Kidney (tissue), 14 donors: ENCODE data around the gene SMARCE1. TPM values are rescaled to one million over a fixed set of nuclear protein-coding genes. Genes with fewer than 3 reads are reported as not detected.

Experiments
- DNase-seq, 5 donors: peaks; one replicate each; pipeline ENCODE4 v3.0.0-alpha.2; 2013 to 2020
- FAIRE-seq: peaks from 2 replicates; lab custom pipeline; 2012; peaks lifted over from hg19 to GRCh38; lab: Jason Lieb, UNC
- H3K27ac ChIP-seq, 2 donors: one replicate each; pipeline ENCODE4 v1.7.0; 2013; ENCODE audit warnings: low read depth in 2 of 2, low read length in 2 of 2, inconsistent platforms in 1 of 2
- H3K27me3 ChIP-seq: one replicate; pipeline ENCODE4 v1.7.1; 2013; ENCODE audit warnings: low read length, inconsistent platforms; ENCODE audit not compliant: control insufficient read depth, insufficient read depth
- H3K36me3 ChIP-seq, 3 donors: one replicate each; pipeline versions ENCODE4 v1.7.0 to v1.7.1; 2013; ENCODE audit warnings: low read length in 3 of 3, control low read depth in 1 of 3, inconsistent platforms in 1 of 3; ENCODE audit not compliant: insufficient read depth in 3 of 3, control insufficient read depth in 2 of 3
- H3K4me1 ChIP-seq, 3 donors: one replicate each; pipeline versions ENCODE4 v1.7.0 to v1.7.1; 2013; ENCODE audit warnings: low read length in 3 of 3, inconsistent platforms in 1 of 3, low read depth in 1 of 3; ENCODE audit not compliant: control insufficient read depth in 2 of 3, insufficient read depth in 2 of 3
- H3K4me3 ChIP-seq, 3 donors: one replicate each; pipeline versions ENCODE4 v1.7.0 to v1.8.1; 2013; ENCODE audit warnings: low read length in 3 of 3, control low read depth in 1 of 3, inconsistent platforms in 1 of 3
- H3K9ac ChIP-seq, 3 donors: one replicate each; pipeline versions ENCODE4 v1.7.0 to v1.7.1; 2013; ENCODE audit warnings: low read length in 3 of 3, control low read depth in 1 of 3, inconsistent platforms in 1 of 3
- H3K9me3 ChIP-seq, 3 donors: one replicate each; pipeline versions ENCODE4 v1.7.0 to v1.7.1; 2013; ENCODE audit warnings: low read length in 3 of 3, control low read depth in 1 of 3, inconsistent platforms in 1 of 3; ENCODE audit not compliant: control insufficient read depth in 2 of 3, insufficient read depth in 1 of 3
- CTCF ChIP-seq: IDR thresholded peaks from 3 replicates; pipeline ENCODE4 v1.5.1; 2012; ENCODE audit warnings: mild to moderate bottlenecking, moderate library complexity, borderline replicate concordance; ENCODE audit not compliant: insufficient read depth; ENCODE audit errors: extremely low read depth
- intact Hi-C: fragments of 100-400 bp; cut with DNase I; formaldehyde crosslinking; loops from one replicate; pipeline ENCODE4 v1.11.1; 2022
- polyA plus RNA-seq: library from polyadenylated mRNA; stranded (reverse); fragments of 350-450 nt; fragmentation: Illumina TruSeq; extraction: RNeasy Lipid Tissue Mini Kit (QIAGEN cat#74804); gene quantifications from one replicate; pipeline ENCODE4 v1.2.3, GENCODE V29; 2014; ENCODE audit warnings: low read depth, low replicate concordance; ENCODE audit not compliant: insufficient read depth
- total RNA-seq: library from RNA; stranded (reverse); fragmentation: NEBNext Ultra II Directional; extraction: Animal tissue kit (Norgen Biotek cat#: 25700); gene quantifications from one replicate; pipeline ENCODE4 v1.2.1, GENCODE V29; 2021
- donor health status: control.
- donor health status: control.
- donor health status: control.
- donor health status: control.
- donor health status: control.
- donor health status: DM: yes; HTN: yes; CAD: no.
- donor health status: Normal renal cell carcinoma (clear cell type).

Gene SMARCE1
- total and polyA plus RNA-seq, 2 donors from 2014 or later: 73.4 to 112 TPM

- intact Hi-C loops: no loop called here
- peaks cover 0 to 15% (median 7%) of the 10 kb centered on the region in 3 donors for H3K36me3 ChIP-seq
- no peaks in the 10 kb centered on the region for H3K27me3 ChIP-seq
- FAIRE-seq (no peak), DNase-seq (peak in 3 of 5 donors; percentile 22 to 61 (median 47))
- H3K9me3 ChIP-seq: no peaks in the 10 kb centered on the region
- peak overlapping the region; percentile 97 for H3K27ac ChIP-seq
- H3K9ac ChIP-seq: peak overlapping the region; percentile 95 to 100 (median 97)
- peaks cover 0 to 24% (median 5%) of the 10 kb centered on the region in 3 donors for H3K4me1 ChIP-seq
- H3K4me3 ChIP-seq: peak overlapping the region; percentile 94 to 99 (median 96)
- TF ChIP-seq CTCF: no peak
These were observed 611 bp downstream of the SMARCE1 start for GRCh38 chr17:40646791-40647623.

- Histone ChIP-seq H3K36me3 (peaks cover 0 to 24% (median 17%) of the 10 kb centered on the region in 3 donors), H3K27me3 (no peaks in the 10 kb centered on the region), H3K9ac (no peak overlapping the region), H3K4me3 (no peak overlapping the region), H3K4me1 (peaks cover 0 to 24% (median 5%) of the 10 kb centered on the region in 3 donors), H3K27ac (no peak overlapping the region), H3K9me3 (no peaks in the 10 kb centered on the region)
- DNase-seq (no peak), FAIRE-seq (no peak)
- intact Hi-C loops: no loop called here
- no peak for TF ChIP-seq CTCF
These were observed 1.7 kb downstream of the SMARCE1 start for GRCh38 chr17:40645943-40646342.

GRCh38 chr17:40645291-40645690, 2.3 kb downstream of the SMARCE1 start:
- H3K9ac ChIP-seq: no peak overlapping the region
- intact Hi-C loops: no loop called here

More at GRCh38 chr17:40645291-40645690, 2.3 kb downstream of the SMARCE1 start:
- FAIRE-seq (no peak), DNase-seq (no peak)
- no peak overlapping the region for H3K4me3 ChIP-seq
- peaks cover 0 to 24% (median 5%) of the 10 kb centered on the region in 3 donors for H3K4me1 ChIP-seq
- no peak for TF ChIP-seq CTCF
- no peak overlapping the region for H3K27ac ChIP-seq
- peaks cover 2 to 24% (median 17%) of the 10 kb centered on the region in 3 donors for H3K36me3 ChIP-seq
- H3K27me3 ChIP-seq: no peaks in the 10 kb centered on the region
- no peaks in the 10 kb centered on the region for H3K9me3 ChIP-seq
